ENCODE measurements around the gene SORL1. TPM values are rescaled to one million over a fixed set of nuclear protein-coding genes. Genes with fewer than 3 reads are reported as not detected.

Gene SORL1
- total and polyA plus RNA-seq, 9 of the 15 experiments (the other 6 are each of a cell fraction or from before 2014, with no cell fraction given) = 0.01 to 0.66 TPM; not detected in 7

DNA sequence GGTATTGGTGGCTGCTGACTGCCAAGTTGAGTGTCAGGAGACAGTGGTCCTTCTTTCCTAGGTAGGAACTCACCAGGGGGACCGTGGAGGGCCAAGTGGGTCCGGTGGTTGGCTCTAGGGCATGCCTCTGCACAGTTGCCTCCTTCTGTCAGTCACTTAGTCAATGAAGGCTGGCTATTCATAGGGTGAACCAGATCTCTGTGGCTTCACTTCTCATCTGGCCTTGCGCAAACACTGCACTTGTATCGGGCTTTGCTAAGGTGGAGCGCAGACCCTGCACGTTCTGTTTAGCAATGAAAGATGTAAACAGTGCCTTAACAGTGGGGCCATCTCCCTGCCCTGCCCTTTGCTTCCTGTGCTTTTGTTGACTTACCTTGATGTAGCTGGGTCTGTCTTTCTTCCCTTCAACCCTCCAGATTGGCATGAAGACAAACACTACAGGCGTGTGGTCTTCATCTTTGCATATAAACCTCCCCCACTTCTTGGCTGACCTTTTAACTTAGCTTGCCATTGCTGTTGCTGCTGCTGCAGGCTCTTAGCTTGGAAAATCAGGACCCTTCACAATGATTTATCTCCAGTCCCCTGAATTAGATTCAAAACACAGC is 7.4 kb downstream of the SORL1 start:
- Histone ChIP-seq H3K27me3 (ENCODE audit: control insufficient read depth in 2 of 2, insufficient read depth in 2 of 2, low read length in 2 of 2) (peaks cover 0 to 24% of the 10 kb centered on the region in 2 experiments; a peak in 3 of 5 replicates), H3K36me3 (ENCODE audit: control insufficient read depth, insufficient read depth, low read length) (no peaks in the 10 kb centered on the region), H3K9me3 (replicated peaks; ENCODE audit: control insufficient read depth, insufficient read depth, low read depth, low read length) (no peaks in the 10 kb centered on the region), H3K4me3 (no peak overlapping the region), H3K4me1 (replicated peaks in 1 of 2; ENCODE audit: control insufficient read depth in 2 of 2, insufficient read depth in 2 of 2, low read length in 2 of 2) (no peaks in the 10 kb centered on the region), H3K9ac (ENCODE audit: insufficient read depth in 1 of 2, low read depth in 2 of 2, low read length in 2 of 2) (no peak overlapping the region), H3K27ac (ENCODE audit: extremely low read depth, low read depth, low read length) (no peak overlapping the region), H2AFZ (ENCODE audit: low read depth, low read length) (no peak overlapping the region), H3K9me1 (ENCODE audit: control insufficient read depth, insufficient read depth, low read length) (no peaks in the 10 kb centered on the region), H3K4me2 (ENCODE audit: insufficient read depth, low read length) (no peak overlapping the region), H4K20me1 (replicated peaks; ENCODE audit: control insufficient read depth, insufficient read depth, low read length) (no peaks in the 10 kb centered on the region), H3K79me2 (ENCODE audit: control insufficient read depth, insufficient read depth, low read length) (no peaks in the 10 kb centered on the region)
- DNase-seq (ENCODE audit: extremely low read depth in 1 of 4, low spot score in 3 of 4) (no peak), ATAC-seq (no peak), FAIRE-seq (no peak)
- WGBS (ENCODE audit: insufficient coverage, low coverage, missing lambda C conversion rate) = 0% methylated on average over 7 of the region's 7 CpGs
- POLR2A ChIA-PET = no interaction called here
- CTCF ChIA-PET (ENCODE audit: low intra/inter-chr PET ratio) = no interaction called here
- in situ Hi-C loops (cut with MboI) = no loop called here
- no TSS peak for BruUV-seq (replicated peaks)
- intact Hi-C loops (cut with micrococcal nuclease) = loop anchor here (10.0 kb wide), 1 partner anchor 135 kb away; no protein-coding TSS in a partner anchor
- TF ChIP-seq ID3 (CRISPR knock-in tag; IDR thresholded peaks at IDR 0.05) = no peak
- TF ChIP-seq ID3 (tag; IDR thresholded peaks at IDR 0.05) = no peak
- TF ChIP-seq CCAR2 (IDR thresholded peaks at IDR 0.05; ENCODE audit: low read depth, low read length) = no peak
- TF ChIP-seq, protein P1, sequence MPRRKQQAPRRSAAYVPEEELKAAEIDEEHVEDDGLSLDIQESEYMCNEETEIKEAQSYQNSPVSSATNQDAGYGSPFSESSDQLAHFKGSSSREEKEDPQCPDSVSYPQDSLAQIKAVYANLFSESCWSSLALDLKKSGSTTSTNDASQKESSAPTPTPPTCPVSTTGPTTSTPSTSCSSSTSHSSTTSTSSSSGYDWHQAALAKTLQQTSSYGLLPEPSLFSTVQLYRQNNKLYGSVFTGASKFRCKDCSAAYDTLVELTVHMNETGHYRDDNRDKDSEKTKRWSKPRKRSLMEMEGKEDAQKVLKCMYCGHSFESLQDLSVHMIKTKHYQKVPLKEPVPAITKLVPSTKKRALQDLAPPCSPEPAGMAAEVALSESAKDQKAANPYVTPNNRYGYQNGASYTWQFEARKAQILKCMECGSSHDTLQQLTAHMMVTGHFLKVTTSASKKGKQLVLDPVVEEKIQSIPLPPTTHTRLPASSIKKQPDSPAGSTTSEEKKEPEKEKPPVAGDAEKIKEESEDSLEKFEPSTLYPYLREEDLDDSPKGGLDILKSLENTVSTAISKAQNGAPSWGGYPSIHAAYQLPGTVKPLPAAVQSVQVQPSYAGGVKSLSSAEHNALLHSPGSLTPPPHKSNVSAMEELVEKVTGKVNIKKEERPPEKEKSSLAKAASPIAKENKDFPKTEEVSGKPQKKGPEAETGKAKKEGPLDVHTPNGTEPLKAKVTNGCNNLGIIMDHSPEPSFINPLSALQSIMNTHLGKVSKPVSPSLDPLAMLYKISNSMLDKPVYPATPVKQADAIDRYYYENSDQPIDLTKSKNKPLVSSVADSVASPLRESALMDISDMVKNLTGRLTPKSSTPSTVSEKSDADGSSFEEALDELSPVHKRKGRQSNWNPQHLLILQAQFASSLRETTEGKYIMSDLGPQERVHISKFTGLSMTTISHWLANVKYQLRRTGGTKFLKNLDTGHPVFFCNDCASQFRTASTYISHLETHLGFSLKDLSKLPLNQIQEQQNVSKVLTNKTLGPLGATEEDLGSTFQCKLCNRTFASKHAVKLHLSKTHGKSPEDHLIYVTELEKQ (CRISPR knock-in tag; IDR thresholded peaks at IDR 0.05) = no peak
- TF ChIP-seq PHTF2 (CRISPR knock-in tag; IDR thresholded peaks at IDR 0.05) = no peak
- TF ChIP-seq ZNF589 (CRISPR knock-in tag; IDR thresholded peaks at IDR 0.05; ENCODE audit: low read depth) = no peak
- TF ChIP-seq JUNB (CRISPR knock-in tag; conservative IDR thresholded peaks at IDR 0.05) = no peak
- TF ChIP-seq KAT8 (IDR thresholded peaks at IDR 0.05; ENCODE audit: low read depth) = no peak
- TF ChIP-seq, protein P2, sequence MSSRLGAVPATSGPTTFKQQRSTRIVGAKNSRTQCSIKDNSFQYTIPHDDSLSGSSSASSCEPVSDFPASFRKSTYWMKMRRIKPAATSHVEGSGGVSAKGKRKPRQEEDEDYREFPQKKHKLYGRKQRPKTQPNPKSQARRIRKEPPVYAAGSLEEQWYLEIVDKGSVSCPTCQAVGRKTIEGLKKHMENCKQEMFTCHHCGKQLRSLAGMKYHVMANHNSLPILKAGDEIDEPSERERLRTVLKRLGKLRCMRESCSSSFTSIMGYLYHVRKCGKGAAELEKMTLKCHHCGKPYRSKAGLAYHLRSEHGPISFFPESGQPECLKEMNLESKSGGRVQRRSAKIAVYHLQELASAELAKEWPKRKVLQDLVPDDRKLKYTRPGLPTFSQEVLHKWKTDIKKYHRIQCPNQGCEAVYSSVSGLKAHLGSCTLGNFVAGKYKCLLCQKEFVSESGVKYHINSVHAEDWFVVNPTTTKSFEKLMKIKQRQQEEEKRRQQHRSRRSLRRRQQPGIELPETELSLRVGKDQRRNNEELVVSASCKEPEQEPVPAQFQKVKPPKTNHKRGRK (tag; IDR thresholded peaks at IDR 0.05) = no peak
- TF ChIP-seq NR2F6 (CRISPR knock-in tag; IDR thresholded peaks at IDR 0.05) = no peak
- no peak for TF ChIP-seq NR2C2 (CRISPR knock-in tag; IDR thresholded peaks at IDR 0.05)
- no peak for TF ChIP-seq NR2C2 (tag; IDR thresholded peaks at IDR 0.05)
- no peak for TF ChIP-seq YBX1 (IDR thresholded peaks at IDR 0.05)
- TF ChIP-seq CHCHD3 (CRISPR knock-in tag; IDR thresholded peaks at IDR 0.05) = no peak
- TF ChIP-seq NFRKB (IDR thresholded peaks at IDR 0.05; ENCODE audit: low read depth) = no peak
- no peak for TF ChIP-seq NR1H2 (CRISPR knock-in tag; IDR thresholded peaks at IDR 0.05)
- TF ChIP-seq CREB1 (IDR thresholded peaks at IDR 0.05) = no peak
- TF ChIP-seq CREB1 (CRISPR knock-in tag; IDR thresholded peaks at IDR 0.05) = no peak
- no peak for TF ChIP-seq TRIM24 (IDR thresholded peaks at IDR 0.05)
- no peak for TF ChIP-seq PHF20 (IDR thresholded peaks at IDR 0.05; ENCODE audit: partially characterized antibody)
- no peak for TF ChIP-seq ZNF12 (CRISPR knock-in tag; IDR thresholded peaks at IDR 0.05)
- no peak for TF ChIP-seq SMAD1 (IDR thresholded peaks at IDR 0.05; ENCODE audit: low read depth, low read length, partially characterized antibody)
